ENCODE measurements around the gene ELP4. TPM values are rescaled to one million over a fixed set of nuclear protein-coding genes. Genes with fewer than 3 reads are reported as not detected.

ELP4 gene
- total RNA-seq, 1 experiment from 2014 or later = 17.2 TPM

GRCh38 chr11:31474083-31474482 is 35.5 kb upstream of the ELP4 start:
- ChIA-PET POLR2A (no interaction called here), CTCF (no interaction called here)
- ATAC-seq (no peak), DNase-seq (ENCODE audit: low read depth, low spot score) (no peak)
- no TSS peak for BruUV-seq (replicated peaks)
- Histone ChIP-seq H3K36me3 (ENCODE audit: control insufficient read depth, insufficient read depth, low read length) (no peaks in the 10 kb centered on the region), H3K27ac (ENCODE audit: low read length) (no peak overlapping the region), H3K27me3 (ENCODE audit: control insufficient read depth, insufficient read depth, low read length) (no peaks in the 10 kb centered on the region), H3K4me3 (ENCODE audit: low read depth in 2 of 2, low read length in 2 of 2) (no peak overlapping the region), H3K4me1 (ENCODE audit: control insufficient read depth, insufficient read depth, low read length) (no peaks in the 10 kb centered on the region), H3K9me3 (ENCODE audit: control insufficient read depth, insufficient read depth, low read depth, low read length) (no peaks in the 10 kb centered on the region)
- in situ Hi-C loops (cut with HindIII; ENCODE audit: low pct_unique_long_range_greater_than_20kb, low sequenced_read_pairs) = no loop called here
- no peak for TF ChIP-seq SIN3A (IDR thresholded peaks at IDR 0.05; ENCODE audit: borderline replicate concordance, insufficient read depth, low read depth, low read length)
- no peak for TF ChIP-seq REST (IDR thresholded peaks at IDR 0.05; ENCODE audit: insufficient read depth in 1 of 2, low read depth in 2 of 2, low read length in 1 of 2)
- TF ChIP-seq CTCF (IDR thresholded peaks at IDR 0.05) = no peak
- TF ChIP-seq POLR2AphosphoS5 (IDR thresholded peaks at IDR 0.05; ENCODE audit: low read depth, low read length) = no peak
- TF ChIP-seq TCF7L2 (IDR thresholded peaks at IDR 0.05; ENCODE audit: low read depth, low read length) = no peak
- intact Hi-C loops (cut with micrococcal nuclease; ENCODE audit: unreplicated experiment) = no loop called here

DNA sequence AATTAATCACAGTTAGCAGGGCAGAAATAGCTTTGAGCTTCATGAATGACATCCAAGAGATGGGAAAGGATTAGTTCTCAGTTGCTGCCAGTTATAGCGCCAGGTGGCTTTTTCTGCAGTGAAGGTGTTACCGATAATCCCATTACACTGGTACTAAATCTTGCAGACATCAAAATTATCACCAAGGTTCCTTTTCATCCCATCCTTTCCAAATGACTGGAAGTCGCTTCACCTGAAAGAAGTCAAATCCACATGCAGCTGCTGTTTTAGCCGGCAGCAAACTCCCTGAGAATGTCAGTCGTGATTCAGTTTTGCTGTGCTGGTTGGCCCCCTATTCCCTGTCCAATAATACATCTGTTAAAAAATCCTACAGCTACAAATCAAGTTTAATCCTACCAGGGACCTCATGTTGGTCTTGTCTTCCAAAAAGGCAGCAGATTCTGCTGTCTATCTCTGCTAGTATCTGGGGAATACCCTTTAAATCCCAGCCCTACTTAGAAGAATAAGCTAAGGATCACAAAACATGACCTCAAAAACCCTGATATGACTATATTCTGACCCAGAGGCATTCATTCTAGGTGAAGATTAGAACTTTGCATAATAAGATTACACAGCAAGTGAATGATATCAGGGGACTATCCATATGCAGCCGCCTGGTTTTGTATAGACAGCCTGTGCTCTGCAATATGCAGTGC is 31.9 kb upstream of the ELP4 start:
- Histone ChIP-seq H3K4me3 (ENCODE audit: low read depth in 2 of 2, low read length in 2 of 2) (no peak overlapping the region), H3K9me3 (ENCODE audit: control insufficient read depth, insufficient read depth, low read depth, low read length) (no peaks in the 10 kb centered on the region), H3K36me3 (ENCODE audit: control insufficient read depth, insufficient read depth, low read length) (no peaks in the 10 kb centered on the region), H3K27ac (ENCODE audit: low read length) (no peak overlapping the region), H3K27me3 (ENCODE audit: control insufficient read depth, insufficient read depth, low read length) (no peaks in the 10 kb centered on the region), H3K4me1 (ENCODE audit: control insufficient read depth, insufficient read depth, low read length) (no peaks in the 10 kb centered on the region)
- CTCF ChIA-PET = no interaction called here
- POLR2A ChIA-PET = no interaction called here
- no TSS peak for BruUV-seq (replicated peaks)
- ATAC-seq (no peak), DNase-seq (ENCODE audit: low read depth, low spot score) (no peak)
- intact Hi-C loops (cut with micrococcal nuclease; ENCODE audit: unreplicated experiment) = no loop called here
- in situ Hi-C loops (cut with HindIII; ENCODE audit: low pct_unique_long_range_greater_than_20kb, low sequenced_read_pairs) = no loop called here
- TF ChIP-seq SIN3A (IDR thresholded peaks at IDR 0.05; ENCODE audit: borderline replicate concordance, insufficient read depth, low read depth, low read length) = no peak
- no peak for TF ChIP-seq POLR2AphosphoS5 (IDR thresholded peaks at IDR 0.05; ENCODE audit: low read depth, low read length)
- no peak for TF ChIP-seq CTCF (IDR thresholded peaks at IDR 0.05)
- TF ChIP-seq TCF7L2 (IDR thresholded peaks at IDR 0.05; ENCODE audit: low read depth, low read length) = no peak
- TF ChIP-seq REST (IDR thresholded peaks at IDR 0.05; ENCODE audit: insufficient read depth in 1 of 2, low read depth in 2 of 2, low read length in 1 of 2) = no peak
